HG02763 (cell line): ENCODE data around the gene GSK3B.
"Not testable (repeated sequence)": the region's sequence is repeated elsewhere in the genome, so short reads cannot be mapped to it uniquely, and the experiment has no call there.

Experiments
- ATAC-seq: cut with Tn5 transposase; IDR thresholded peaks from one replicate; pipeline ENCODE4 v1.9.1; 2021; ENCODE audit warnings: mild to moderate bottlenecking, moderate library complexity; ENCODE audit not compliant: unreplicated experiment

Gene GSK3B

GRCh38 chr3:119891944-119892721, 202.1 kb downstream of the GSK3B start:
- no peak for ATAC-seq

- not testable (repeated sequence) for ATAC-seq
These were observed 205.6 kb downstream of the GSK3B start for GRCh38 chr3:119888681-119889080.

GRCh38 chr3:119885746-119886530, 208.3 kb downstream of the GSK3B start:
- no peak for ATAC-seq

GRCh38 chr3:119884161-119884557, 210.1 kb downstream of the GSK3B start:
- ATAC-seq: no peak

- ATAC-seq: no peak
These were observed 210.6 kb downstream of the GSK3B start for GRCh38 chr3:119883461-119884160.

- no peak for ATAC-seq
These were observed 213.3 kb downstream of the GSK3B start for GRCh38 chr3:119880966-119881365.

GRCh38 chr3:119873646-119874045, 220.6 kb downstream of the GSK3B start:
- no peak for ATAC-seq

GRCh38 chr3:119872773-119873172, 221.5 kb downstream of the GSK3B start:
- no peak for ATAC-seq

- no peak for ATAC-seq
These were observed 222.7 kb downstream of the GSK3B start for GRCh38 chr3:119871571-119871970.

- ATAC-seq: no peak
These were observed 223.7 kb downstream of the GSK3B start for GRCh38 chr3:119870512-119870911.

GRCh38 chr3:119864476-119864875, 229.8 kb downstream of the GSK3B start:
- no peak for ATAC-seq

- no peak for ATAC-seq
These were observed 231.6 kb downstream of the GSK3B start for GRCh38 chr3:119862616-119863015.

- no peak for ATAC-seq
These were observed 232.6 kb downstream of the GSK3B start for GRCh38 chr3:119861681-119862080.

GRCh38 chr3:119859728-119860127, 234.5 kb downstream of the GSK3B start:
- no peak for ATAC-seq

- no peak for ATAC-seq
These were observed 235.3 kb downstream of the GSK3B start for GRCh38 chr3:119858957-119859356.

GRCh38 chr3:119856695-119857094, 237.6 kb downstream of the GSK3B start:
- ATAC-seq: no peak

- ATAC-seq: no peak
These were observed 245.1 kb downstream of the GSK3B start for GRCh38 chr3:119849126-119849525.

GRCh38 chr3:119841808-119842471, 252.3 kb downstream of the GSK3B start:
- no peak for ATAC-seq

GRCh38 chr3:119835556-119835955, 258.7 kb downstream of the GSK3B start:
- no peak for ATAC-seq

- no peak for ATAC-seq
These were observed 259.4 kb downstream of the GSK3B start for GRCh38 chr3:119834754-119835370.

GRCh38 chr3:119831941-119832371, 262.3 kb downstream of the GSK3B start:
- no peak for ATAC-seq
